SK-N-MC (cell line): ENCODE results near the gene PDF.

Experiments
- DNase-seq: peaks from one replicate; pipeline ENCODE4 v3.0.0-alpha.2; 2011; ENCODE audit warnings: low read depth, low spot score
- H3K27ac ChIP-seq: fragments of 200-600 bp; sonication (generic); 2 replicates; pipeline ENCODE4 v1.5.1; 2016; ENCODE audit warnings: mixed run types
- H3K36me3 ChIP-seq: fragments of 200-600 bp; sonication (generic); 2 replicates; pipeline ENCODE4 v1.6.1; 2017; ENCODE audit warnings: antibody characterized with exemption, low read length, mixed read lengths; ENCODE audit not compliant: insufficient read depth
- H3K4me3 ChIP-seq: fragments of 200-600 bp; sonication (generic); 2 replicates; pipeline ENCODE4 v1.5.1; 2016
- H3K9ac ChIP-seq: fragments of 200-600 bp; sonication (generic); 2 replicates; pipeline ENCODE4 v1.8.0; 2017; ENCODE audit warnings: mixed run types, mixed read lengths; ENCODE audit not compliant: insufficient read length
- H3K9me3 ChIP-seq: fragments of 200-600 bp; sonication (generic); 2 replicates; pipeline ENCODE4 v1.6.1; 2017; ENCODE audit warnings: low read depth, mild to moderate bottlenecking, antibody characterized with exemption, low read length, moderate library complexity, mixed read lengths
- EZH2 ChIP-seq: fragments of 200-600 bp; sonication (generic); IDR thresholded peaks from one replicate; pipeline ENCODE4 v1.6.1; 2017; ENCODE audit warnings: antibody characterized with exemption
- FOXP2 ChIP-seq: optimal IDR thresholded peaks from 2 replicates; pipeline ENCODE3; 2011; ENCODE audit warnings: mild to moderate bottlenecking, moderate library complexity; ENCODE audit not compliant: insufficient read depth; ENCODE audit errors: extremely low read length, control extremely low read depth
- POLR2AphosphoS5 ChIP-seq: IDR thresholded peaks from 2 replicates; pipeline ENCODE4 v1.6.1; 2012; ENCODE audit warnings: mild to moderate bottlenecking, low read depth, low read length, borderline replicate concordance

PDF gene

DNA sequence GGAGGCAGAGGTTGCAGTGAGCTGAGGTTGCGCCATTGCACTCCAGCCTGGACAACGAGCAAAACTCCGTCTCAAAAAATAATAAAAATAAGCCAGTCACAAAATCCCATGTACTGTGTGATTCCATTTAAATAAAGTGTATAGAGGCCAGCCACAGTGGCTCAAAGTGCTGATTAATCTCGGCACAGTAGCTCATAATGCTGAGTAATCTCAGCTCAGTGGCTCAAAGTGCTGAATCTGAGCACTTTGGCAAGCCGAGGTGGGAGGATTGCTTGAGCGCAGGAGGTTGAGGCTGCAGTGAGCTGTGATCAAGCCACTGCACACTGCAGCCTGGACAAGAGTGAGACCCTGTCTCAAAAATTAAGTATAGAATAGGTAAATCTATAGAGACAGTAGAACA, 16.3 kb upstream of the PDF start:
- Histone ChIP-seq H3K4me3 (no peak overlapping the region), H3K27ac (no peak overlapping the region), H3K36me3 (peaks cover 18% of the 10 kb centered on the region), H3K9me3 (no peaks in the 10 kb centered on the region), H3K9ac (no peak overlapping the region)
- no peak for TF ChIP-seq POLR2AphosphoS5
- no peak for TF ChIP-seq FOXP2
- TF ChIP-seq EZH2, result no peak
- DNase-seq, result no peak

DNA sequence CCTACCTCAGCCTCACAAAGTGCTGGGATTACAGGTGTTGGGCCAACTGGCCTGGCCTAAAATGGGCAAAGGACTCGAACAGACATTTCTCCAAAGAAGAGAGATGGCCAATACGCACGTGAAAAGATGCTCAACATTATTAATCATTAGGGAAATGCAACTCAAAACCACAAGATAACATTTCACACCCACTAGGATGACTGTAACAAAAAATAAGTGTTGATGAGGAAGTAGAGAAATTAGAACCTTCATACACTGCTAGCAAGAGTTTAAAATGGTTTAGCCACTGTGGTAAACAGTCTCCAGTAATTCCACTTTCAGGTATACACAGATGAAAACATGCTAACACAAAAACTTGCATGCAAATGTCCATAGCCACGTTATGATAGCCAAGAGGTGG, 15.5 kb upstream of the PDF start:
- H3K4me3 ChIP-seq, result no peak overlapping the region
- TF ChIP-seq FOXP2 (no peak), EZH2 (no peak), POLR2AphosphoS5 (no peak)
- no peaks in the 10 kb centered on the region for H3K9me3 ChIP-seq
- DNase-seq, result no peak
- no peak overlapping the region for H3K9ac ChIP-seq
- H3K27ac ChIP-seq, result no peak overlapping the region
- H3K36me3 ChIP-seq, result peaks cover 25% of the 10 kb centered on the region

DNA sequence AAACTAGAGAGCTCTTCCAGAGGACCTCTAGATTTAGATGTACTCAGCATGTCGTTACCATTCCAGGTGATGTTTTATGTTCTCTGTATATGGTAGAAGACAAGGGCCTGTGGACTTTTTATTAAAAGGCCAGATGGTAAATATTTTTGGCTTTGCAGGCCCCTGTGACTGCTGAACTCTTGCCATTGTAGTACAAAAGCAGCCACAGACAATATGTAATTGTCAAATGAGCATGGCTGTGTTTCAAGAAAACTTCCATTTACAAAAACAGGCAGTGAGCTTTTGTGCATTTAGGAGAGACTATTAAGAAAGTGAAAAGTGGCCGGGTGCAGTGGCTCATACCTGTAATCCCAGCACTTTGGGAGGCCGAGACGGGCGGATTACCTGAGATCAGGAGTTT, 13.8 kb upstream of the PDF start:
- H3K9me3 ChIP-seq, result no peaks in the 10 kb centered on the region
- peaks cover 25% of the 10 kb centered on the region for H3K36me3 ChIP-seq
- no peak overlapping the region for H3K4me3 ChIP-seq
- TF ChIP-seq FOXP2 (no peak), EZH2 (no peak), POLR2AphosphoS5 (no peak)
- no peak overlapping the region for H3K27ac ChIP-seq
- H3K9ac ChIP-seq, result no peak overlapping the region
- no peak for DNase-seq

DNA sequence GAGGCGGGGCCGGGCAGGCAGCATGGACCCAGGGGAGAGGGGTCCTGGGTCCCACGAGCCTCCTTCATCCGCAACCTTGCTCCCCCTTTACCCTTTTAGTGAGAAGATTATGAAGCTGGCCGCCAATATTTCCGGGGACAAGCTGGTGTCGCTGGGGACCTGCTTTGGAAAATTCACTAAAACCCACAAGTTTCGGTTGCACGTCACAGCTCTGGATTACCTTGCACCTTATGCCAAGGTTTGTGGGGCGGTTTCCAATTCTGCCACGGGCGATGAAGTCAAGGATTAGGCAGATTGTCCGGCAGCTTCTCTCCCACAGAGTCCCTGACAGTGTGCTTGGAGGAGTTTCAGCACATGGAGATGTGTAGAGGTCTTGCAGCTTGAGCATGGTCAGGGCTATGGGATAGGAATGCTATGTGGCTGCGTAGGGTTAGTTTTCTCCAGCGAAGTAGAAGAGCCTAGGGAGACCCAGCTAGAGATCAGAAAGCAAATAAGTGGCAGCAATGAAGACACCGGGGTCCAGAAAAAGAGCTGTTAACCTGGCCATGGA, 9.8 kb upstream of the PDF start:
- no peak for DNase-seq
- peaks cover 33% of the 10 kb centered on the region for H3K36me3 ChIP-seq

DNA sequence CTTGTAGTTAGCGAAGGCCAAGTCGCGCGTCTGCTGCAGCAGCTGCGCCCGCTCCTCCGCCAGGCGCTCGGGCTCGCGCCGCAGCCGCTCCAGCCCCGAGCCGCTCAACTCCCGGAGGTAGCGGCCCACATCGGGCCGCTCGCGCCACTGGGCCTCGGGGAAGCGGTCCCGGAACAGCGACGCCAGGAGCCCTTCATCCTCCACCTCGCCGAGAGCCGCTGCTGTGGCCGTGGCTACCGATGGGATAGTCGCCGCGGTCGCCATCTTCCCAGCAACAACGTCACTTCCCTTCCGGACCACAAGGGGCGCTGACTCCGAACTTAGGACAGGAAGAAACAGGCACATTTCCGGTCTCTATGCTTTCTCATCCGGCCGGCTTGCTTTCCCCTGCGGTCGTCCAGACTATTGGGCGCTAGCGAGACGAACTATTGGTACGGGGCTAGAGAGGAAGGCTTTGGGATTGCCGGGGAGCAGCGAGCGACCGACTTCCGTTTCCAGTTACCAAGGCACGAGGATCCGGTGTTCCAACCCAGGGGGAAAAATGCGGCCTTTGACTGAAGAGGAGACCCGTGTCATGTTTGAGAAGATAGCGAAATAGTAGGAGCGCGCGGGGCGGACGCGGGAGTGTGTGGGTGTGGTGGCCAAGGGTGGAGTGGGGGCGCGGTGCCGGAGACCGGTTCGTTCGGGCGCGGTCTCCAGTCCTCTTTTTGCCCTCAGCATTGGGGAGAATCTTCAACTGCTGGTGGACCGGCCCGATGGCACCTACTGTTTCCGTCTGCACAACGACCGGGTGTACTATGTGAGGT, 9.1 kb upstream of the PDF start, which contains the start of the genes COG8 and NIP7:
Gene COG8 (minus strand): TSS at position 276 of the 806 bp plus-strand sequence. CDS start 12 bp downstream, at position 264.
Gene NIP7 (plus strand): TSS at position 484 of the 806 bp plus-strand sequence. CDS start 58 bp downstream, at position 542.
- H3K9me3 ChIP-seq, result no peaks in the 10 kb centered on the region
- H3K9ac ChIP-seq, result peak within 1 kb of the TSS; percentile 87
- peaks cover 39% of the 10 kb centered on the region for H3K36me3 ChIP-seq
- H3K27ac ChIP-seq, result peak within 1 kb of the TSS; percentile 54; the same call in 1 of the 2 replicates
- H3K4me3 ChIP-seq, result peak within 1 kb of the TSS; percentile 84
- peak; percentile 66 for DNase-seq
- TF ChIP-seq POLR2AphosphoS5, result peak; percentile 71
- TF ChIP-seq FOXP2, result peak; percentile 31
- TF ChIP-seq EZH2, result no peak

More for the DNA sequence above, 9.8 kb upstream of the PDF start:
- Histone ChIP-seq H3K4me3 (peak overlapping the region; percentile 84), H3K9me3 (no peaks in the 10 kb centered on the region), H3K9ac (peak overlapping the region; percentile 87), H3K27ac (peak overlapping the region; percentile 54; the same call in 1 of the 2 replicates)
- no peak for TF ChIP-seq POLR2AphosphoS5
- no peak for TF ChIP-seq FOXP2
- TF ChIP-seq EZH2, result no peak

DNA sequence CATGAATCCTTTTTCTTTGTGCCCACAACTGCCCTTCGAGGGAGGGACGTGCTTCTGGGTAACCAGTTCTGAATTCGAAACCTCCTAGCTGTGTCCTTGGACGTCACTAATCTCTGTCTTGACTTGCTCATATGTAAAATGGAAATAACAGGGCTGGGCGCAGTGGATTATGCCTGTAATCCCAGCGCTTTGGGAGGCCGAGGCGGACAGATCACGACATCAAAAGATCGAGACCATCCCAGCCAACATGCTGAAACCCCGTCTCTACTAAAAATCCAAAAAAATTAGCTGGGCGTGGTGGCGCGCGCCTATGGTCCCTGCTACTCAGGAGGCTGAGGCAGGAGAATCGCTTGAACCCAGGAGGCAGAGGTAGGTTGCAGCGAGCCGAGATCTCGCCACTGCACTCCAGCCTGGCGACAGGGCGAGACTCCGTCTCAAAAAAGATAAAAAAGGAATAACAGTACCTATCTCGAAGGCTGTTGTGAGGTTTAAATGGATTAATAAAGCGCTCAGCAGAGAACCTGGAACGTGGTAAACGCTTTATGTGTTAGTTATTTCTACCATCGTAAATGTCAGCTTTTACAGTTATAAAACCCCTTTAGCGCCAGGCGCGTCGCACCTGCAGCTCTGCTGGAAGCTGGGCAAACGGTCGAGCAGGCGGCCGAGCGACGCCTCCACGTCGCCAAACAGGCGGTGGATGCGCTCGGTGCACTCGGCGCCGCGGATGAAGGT, 8.3 kb upstream of the PDF start:
- peaks cover 42% of the 10 kb centered on the region for H3K36me3 ChIP-seq
- TF ChIP-seq POLR2AphosphoS5 (no peak), EZH2 (no peak), FOXP2 (no peak)
- no peaks in the 10 kb centered on the region for H3K9me3 ChIP-seq
- H3K27ac ChIP-seq, result peak overlapping the region; percentile 46; the same call in 1 of the 2 replicates
- no peak for DNase-seq
- H3K4me3 ChIP-seq, result peak overlapping the region; percentile 84
- H3K9ac ChIP-seq, result peak overlapping the region; percentile 87

DNA sequence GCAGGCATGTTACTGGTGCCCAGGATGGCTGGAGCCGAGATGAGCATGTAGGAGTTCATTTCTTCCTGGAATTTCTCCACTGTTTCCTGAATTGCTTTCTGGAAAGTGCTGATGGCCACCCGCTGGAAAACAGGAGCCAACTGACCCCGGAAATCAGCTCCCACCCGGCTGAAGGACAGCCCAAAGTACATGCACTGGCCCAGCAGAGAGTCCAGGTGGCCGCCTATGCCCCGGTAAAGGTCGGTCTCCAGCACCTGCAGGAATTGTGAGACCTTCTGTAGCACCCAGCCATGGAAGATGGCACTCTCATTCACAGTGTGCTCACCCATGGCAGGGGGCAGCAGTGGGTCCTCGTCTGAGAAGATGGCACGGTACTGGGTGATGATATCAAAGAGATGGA, 4.3 kb upstream of the PDF start:
- Histone ChIP-seq H3K36me3 (peaks cover 22% of the 10 kb centered on the region; the same call in 1 of the 2 replicates), H3K9ac (no peak overlapping the region), H3K27ac (no peak overlapping the region), H3K9me3 (no peaks in the 10 kb centered on the region), H3K4me3 (no peak overlapping the region)
- TF ChIP-seq FOXP2, result no peak
- no peak for TF ChIP-seq POLR2AphosphoS5
- TF ChIP-seq EZH2, result no peak
- no peak for DNase-seq
